DND-41 (cell line): ENCODE data around the gene MYB.

Experiments
- CTCF ChIP-seq: IDR thresholded peaks from 2 replicates; pipeline ENCODE4 v1.5.1; 2012; ENCODE audit warnings: borderline replicate concordance, low read length, moderate library complexity, mild to moderate bottlenecking; ENCODE audit not compliant: poor library complexity, severe bottlenecking; ENCODE audit errors: extremely low read depth
- EZH2 ChIP-seq: IDR thresholded peaks from 3 replicates; pipeline ENCODE4 v1.6.1; 2012; ENCODE audit warnings: borderline replicate concordance, low read depth, mild to moderate bottlenecking, moderate library complexity, low read length, inconsistent platforms; ENCODE audit not compliant: severe bottlenecking

- TF ChIP-seq CTCF (no peak), EZH2 (no peak)
Measured at GRCh38 chr6:135209803-135210202, 28.7 kb downstream of the MYB start.
